ENCODE data around the gene ASPN.
A peak's percentile ranks its signal among the peaks of the same experiment; 100 is the strongest.

Gene ASPN

GRCh38 chr9:92482329-92482728 lies at the start of gene ASPN:
ASPN (minus strand) TSS chr9:92482506.
- no peak for DNase-seq (ENCODE audit: low spot score)

- no peak for DNase-seq (ENCODE audit: low spot score)
Observed at GRCh38 chr9:92530893-92531292, 48.6 kb upstream of the ASPN start.

GRCh38 chr9:92529124-92529523 lies 46.8 kb upstream of the ASPN start:
- no peak for DNase-seq (ENCODE audit: low spot score)

GRCh38 chr9:92528522-92528849 lies 46.2 kb upstream of the ASPN start:
- no peak for DNase-seq (ENCODE audit: low spot score)

GRCh38 chr9:92527832-92528521 lies 45.7 kb upstream of the ASPN start:
- no peak for DNase-seq (ENCODE audit: low spot score)

GRCh38 chr9:92527291-92527828 lies 45.1 kb upstream of the ASPN start:
- no peak for DNase-seq (ENCODE audit: low spot score)

GRCh38 chr9:92525306-92525705 lies 43.0 kb upstream of the ASPN start:
- no peak for DNase-seq (ENCODE audit: low spot score)

GRCh38 chr9:92524881-92525280 lies 42.6 kb upstream of the ASPN start:
- no peak for DNase-seq (ENCODE audit: low spot score)

GRCh38 chr9:92522983-92523970 lies 41.0 kb upstream of the ASPN start:
- no peak for DNase-seq (ENCODE audit: low spot score)

- DNase-seq (ENCODE audit: low spot score), result no peak
Observed at GRCh38 chr9:92520837-92521236, 38.5 kb upstream of the ASPN start.

GRCh38 chr9:92518199-92518598 lies 35.9 kb upstream of the ASPN start:
- no peak for DNase-seq (ENCODE audit: low spot score)

- DNase-seq (ENCODE audit: low spot score), result no peak
Observed at GRCh38 chr9:92517046-92517445, 34.7 kb upstream of the ASPN start.

- no peak for DNase-seq (ENCODE audit: low spot score)
Observed at GRCh38 chr9:92516521-92516920, 34.2 kb upstream of the ASPN start.

GRCh38 chr9:92514635-92515034 lies 32.3 kb upstream of the ASPN start:
- DNase-seq (ENCODE audit: low spot score), result no peak

- no peak for DNase-seq (ENCODE audit: low spot score)
Observed at GRCh38 chr9:92513349-92513748, 31.0 kb upstream of the ASPN start.

GRCh38 chr9:92512622-92513021 lies 30.3 kb upstream of the ASPN start:
- DNase-seq (ENCODE audit: low spot score), result no peak

- DNase-seq (ENCODE audit: low spot score), result no peak
Observed at GRCh38 chr9:92510747-92511146, 28.4 kb upstream of the ASPN start.

- no peak for DNase-seq (ENCODE audit: low spot score)
Observed at GRCh38 chr9:92509050-92509449, 26.7 kb upstream of the ASPN start.

GRCh38 chr9:92508018-92508820 lies 25.9 kb upstream of the ASPN start:
- DNase-seq (ENCODE audit: low spot score), result no peak

GRCh38 chr9:92507496-92507895 lies 25.2 kb upstream of the ASPN start:
- DNase-seq (ENCODE audit: low spot score), result no peak

GRCh38 chr9:92507005-92507404 lies 24.7 kb upstream of the ASPN start:
- no peak for DNase-seq (ENCODE audit: low spot score)

GRCh38 chr9:92506184-92506857 lies 24.0 kb upstream of the ASPN start:
- peak; percentile 76 for DNase-seq (ENCODE audit: low spot score)
